Smooth muscle cell (in vitro differentiated cells): ENCODE measurements around the gene SLC38A10. TPM values are rescaled to one million over a fixed set of nuclear protein-coding genes. Genes with fewer than 3 reads are reported as not detected.

Experiments
- DNase-seq: peaks from one replicate; lab custom pipeline; 2025; ENCODE audit not compliant: unreplicated experiment; lab: John Stamatoyannopoulos, UW
- H2AFZ ChIP-seq: fragments of 200-600 bp; sonication (generic); 2 replicates; pipeline ENCODE4 v1.6.0; 2016; ENCODE audit warnings: antibody characterized with exemption, low read depth, mild to moderate bottlenecking
- H3F3A ChIP-seq: fragments of 200-600 bp; sonication (generic); 2 replicates; pipeline ENCODE4 v1.6.0; 2017; ENCODE audit warnings: antibody characterized with exemption, low read depth
- H3K27ac ChIP-seq: fragments of 200-600 bp; sonication (generic); 2 replicates; pipeline ENCODE4 v1.5.1; 2016; ENCODE audit warnings: low read depth, mild to moderate bottlenecking
- H3K27me3 ChIP-seq: fragments of 200-600 bp; sonication (generic); 2 replicates; pipeline ENCODE4 v1.6.1; 2016; ENCODE audit warnings: low read depth, mild to moderate bottlenecking
- H3K36me3 ChIP-seq: fragments of 200-600 bp; sonication (generic); 2 replicates; pipeline ENCODE4 v1.5.1; 2016; ENCODE audit warnings: low read depth
- H3K4me1 ChIP-seq: fragments of 200-600 bp; sonication (generic); 2 replicates; pipeline ENCODE4 v1.5.1; 2016; ENCODE audit warnings: low read depth
- H3K4me2 ChIP-seq: fragments of 200-600 bp; sonication (generic); 2 replicates; pipeline ENCODE4 v1.6.0; 2016; ENCODE audit warnings: mild to moderate bottlenecking
- H3K4me3 ChIP-seq: fragments of 200-600 bp; sonication (generic); 2 replicates; pipeline ENCODE4 v1.5.1; 2016; ENCODE audit warnings: mild to moderate bottlenecking
- H3K79me2 ChIP-seq: fragments of 200-600 bp; sonication (generic); 2 replicates; pipeline ENCODE4 v1.6.0; 2016; ENCODE audit warnings: low read depth, mild to moderate bottlenecking
- H3K9ac ChIP-seq: fragments of 200-600 bp; sonication (generic); 2 replicates; pipeline ENCODE4 v1.6.0; 2016; ENCODE audit warnings: low read depth
- H3K9me3 ChIP-seq: fragments of 200-600 bp; sonication (generic); replicated peaks from 2 replicates; pipeline ENCODE4 v1.5.1; 2016; ENCODE audit warnings: low read depth
- H4K20me1 ChIP-seq: fragments of 200-600 bp; sonication (generic); 2 replicates; pipeline ENCODE4 v1.6.0; 2016; ENCODE audit warnings: low read depth
- CTCF ChIP-seq: fragments of 200-600 bp; sonication (generic); IDR thresholded peaks from 2 replicates; pipeline ENCODE4 v1.5.1; 2017; ENCODE audit warnings: borderline replicate concordance, mild to moderate bottlenecking, antibody characterized with exemption; ENCODE audit not compliant: insufficient read depth, poor library complexity, severe bottlenecking
- WGBS: methylation state at CpG from one replicate; pipeline ENCODE4 v1.1.7; 2016; ENCODE audit warnings: low lambda C conversion rate; 5-methylcytosine and 5-hydroxymethylcytosine counted together
- polyA plus RNA-seq: library from polyadenylated mRNA; unstranded; fragments of >200 nt; fragmentation: Nextera tagmentation; extraction: Ambion mirVana; gene quantifications from 2 replicates; pipeline ENCODE4 v1.2.1, GENCODE V29; 2016
- total RNA-seq: library from RNA; depleted of rRNA; stranded (reverse); fragments of >200 nt; gene quantifications from 2 replicates; pipeline ENCODE4 v1.2.3, GENCODE V29; 2014

SLC38A10 gene
- total and polyA plus RNA-seq, 2 experiments from 2014 or later, result 61.6 to 97.1 TPM

DNA sequence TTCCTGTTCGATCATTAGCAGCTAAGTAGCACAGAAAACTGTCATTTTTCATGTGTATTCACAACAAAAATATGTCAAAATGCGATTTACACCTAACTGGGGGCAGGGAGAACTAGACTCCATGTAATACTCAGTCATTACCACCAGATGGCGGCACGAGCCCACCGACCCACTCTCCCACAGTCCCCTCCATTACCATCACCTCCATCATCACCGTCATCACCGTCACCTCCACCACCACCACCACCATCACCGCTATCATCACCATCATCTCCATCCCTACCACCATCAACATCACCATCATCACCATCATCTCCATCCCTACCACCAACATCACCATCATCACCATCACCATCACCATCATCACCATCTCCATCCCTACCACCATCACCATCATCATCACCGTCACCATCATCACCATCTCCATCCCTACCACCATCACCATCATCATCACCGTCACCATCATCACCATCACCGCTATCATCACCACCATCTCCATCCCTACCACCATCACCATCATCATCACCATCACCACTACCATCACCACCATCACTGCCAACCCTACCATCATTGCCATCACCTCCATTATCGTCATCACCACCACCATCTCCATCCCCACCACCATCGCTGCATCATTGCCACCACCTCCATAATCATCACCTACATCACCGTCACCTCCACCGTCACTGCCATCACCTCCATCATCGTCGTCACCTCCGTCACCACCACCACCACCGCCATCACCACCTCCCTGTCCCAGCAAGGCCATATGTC lies 41.6 kb downstream of the SLC38A10 start:
- no peak for DNase-seq

GRCh38 chr17:81252987-81253329 lies 42.1 kb downstream of the SLC38A10 start:
- Histone ChIP-seq H3K4me3 (no peak overlapping the region), H3K27ac (no peak overlapping the region), H3K9me3 (no peaks in the 10 kb centered on the region), H3K4me1 (no peaks in the 10 kb centered on the region), H3K27me3 (no peaks in the 10 kb centered on the region), H3F3A (no peaks in the 10 kb centered on the region), H3K9ac (no peak overlapping the region), H3K79me2 (no peaks in the 10 kb centered on the region), H2AFZ (no peak overlapping the region), H3K36me3 (no peaks in the 10 kb centered on the region), H4K20me1 (peaks cover 23% of the 10 kb centered on the region), H3K4me2 (no peak overlapping the region)
- 89% methylated on average over 15 of the region's 15 CpGs for WGBS
- DNase-seq, result no peak
- no peak for TF ChIP-seq CTCF

More for the DNA sequence above, 41.6 kb downstream of the SLC38A10 start:
- peak; percentile 71 for TF ChIP-seq CTCF
- Histone ChIP-seq H3K4me2 (no peak overlapping the region), H3K9me3 (no peaks in the 10 kb centered on the region), H2AFZ (no peak overlapping the region), H3K27ac (no peak overlapping the region), H3K9ac (no peak overlapping the region), H3K36me3 (no peaks in the 10 kb centered on the region), H3K27me3 (no peaks in the 10 kb centered on the region), H3K4me3 (no peak overlapping the region), H3K4me1 (no peaks in the 10 kb centered on the region), H3F3A (no peaks in the 10 kb centered on the region), H3K79me2 (no peaks in the 10 kb centered on the region), H4K20me1 (peaks cover 23% of the 10 kb centered on the region)
- 72% methylated on average over 19 of the region's 19 CpGs for WGBS

DNA sequence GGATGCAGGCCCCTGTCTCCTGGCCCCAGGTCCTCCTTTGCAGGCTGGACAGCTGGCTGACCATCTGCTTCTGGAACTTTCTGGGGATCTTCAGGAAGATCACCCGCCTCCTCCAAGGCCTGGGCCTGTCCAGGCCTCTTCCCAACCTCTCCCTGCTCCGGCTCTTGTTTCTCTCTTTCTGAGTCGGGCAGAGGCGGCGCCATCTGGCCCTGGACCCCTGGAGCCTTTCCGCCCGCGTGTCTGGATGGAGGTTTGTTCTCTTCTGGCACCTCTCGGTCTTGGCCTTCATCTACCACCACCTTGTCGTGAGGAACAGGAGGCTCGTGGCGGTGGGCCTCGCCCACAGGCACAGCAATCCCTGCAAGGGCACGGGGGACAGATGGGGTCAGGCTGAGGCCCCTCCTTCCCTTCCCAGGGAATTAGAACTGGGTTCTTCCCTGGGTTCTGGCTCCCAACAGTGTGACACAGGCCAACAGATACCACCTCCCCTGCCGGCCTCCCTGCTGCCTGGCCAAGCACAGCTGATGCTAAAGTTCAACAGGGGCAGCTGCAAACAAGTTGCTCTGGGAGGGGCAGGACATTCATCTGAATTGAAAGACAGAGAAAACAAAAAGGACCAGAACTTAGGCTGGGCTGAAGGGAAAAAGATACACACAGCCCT lies 42.7 kb downstream of the SLC38A10 start:
- WGBS, result 94% methylated on average over 15 of the region's 15 CpGs
- H3K4me1 ChIP-seq, result no peaks in the 10 kb centered on the region

More for the DNA sequence above, 42.7 kb downstream of the SLC38A10 start:
- DNase-seq, result no peak
- Histone ChIP-seq H3K27me3 (no peaks in the 10 kb centered on the region), H3F3A (no peaks in the 10 kb centered on the region), H3K27ac (no peak overlapping the region), H3K9ac (no peak overlapping the region), H4K20me1 (peaks cover 23% of the 10 kb centered on the region), H3K9me3 (no peaks in the 10 kb centered on the region), H3K4me2 (no peak overlapping the region), H2AFZ (no peak overlapping the region), H3K4me3 (no peak overlapping the region), H3K79me2 (no peaks in the 10 kb centered on the region), H3K36me3 (no peaks in the 10 kb centered on the region)
- no peak for TF ChIP-seq CTCF
